GM21737 (cell line): ENCODE data around the gene TMEM269.
A peak's percentile ranks its signal among the peaks of the same experiment; 100 is the strongest.

Experiments
- ATAC-seq: cut with Tn5 transposase; IDR thresholded peaks from one replicate; pipeline ENCODE4 v1.9.1; 2021; ENCODE audit warnings: mild to moderate bottlenecking, moderate library complexity; ENCODE audit not compliant: unreplicated experiment

TMEM269 gene

DNA sequence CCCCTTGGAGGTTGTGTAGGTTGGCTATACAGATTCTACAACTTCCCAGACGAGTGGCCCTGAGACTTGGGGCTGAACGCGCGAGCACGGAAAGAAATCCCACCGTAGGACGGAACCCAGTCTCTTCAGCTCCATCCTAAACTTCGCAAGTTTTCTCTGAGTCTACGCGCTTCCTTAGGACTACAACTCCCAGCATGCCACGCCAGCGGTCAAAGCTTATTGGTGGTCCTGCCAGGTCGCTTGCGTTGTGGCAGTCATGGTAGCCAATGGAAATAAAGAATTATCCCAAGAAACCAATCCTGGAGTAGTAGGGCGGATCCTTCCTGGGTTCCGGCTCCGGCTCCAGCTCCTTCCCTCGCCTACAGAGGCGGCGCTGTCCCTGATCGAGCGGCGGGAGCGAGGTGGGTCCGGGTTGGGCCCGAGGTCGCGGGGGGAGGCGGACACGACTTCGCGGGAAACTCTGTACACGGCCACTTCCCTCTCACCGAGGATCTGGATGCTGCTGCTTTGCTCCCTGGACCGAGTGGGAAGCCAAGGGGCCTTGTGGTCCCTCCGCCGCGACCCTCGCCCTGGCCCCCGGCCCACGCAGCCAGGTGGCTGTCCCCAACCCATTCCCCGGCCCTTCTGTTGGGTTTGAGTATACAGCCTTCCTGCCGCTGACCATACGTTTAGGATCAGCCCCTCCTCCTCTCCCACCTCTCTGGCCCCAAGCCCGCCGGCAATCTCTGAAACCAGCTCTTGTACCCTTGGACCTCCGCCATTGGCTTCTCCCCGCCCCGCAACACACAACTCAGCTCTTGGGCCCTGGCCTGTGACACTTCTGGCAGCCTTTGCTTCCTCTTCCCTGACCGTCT lies 61.7 kb downstream of the TMEM269 start, which contains the start of gene ZNF691:
ZNF691 (plus strand) TSS at position 357 of the 854 bp plus-strand sequence. CDS start 3,046 bp downstream, outside the sequence.
- ATAC-seq = peak; percentile 85

DNA sequence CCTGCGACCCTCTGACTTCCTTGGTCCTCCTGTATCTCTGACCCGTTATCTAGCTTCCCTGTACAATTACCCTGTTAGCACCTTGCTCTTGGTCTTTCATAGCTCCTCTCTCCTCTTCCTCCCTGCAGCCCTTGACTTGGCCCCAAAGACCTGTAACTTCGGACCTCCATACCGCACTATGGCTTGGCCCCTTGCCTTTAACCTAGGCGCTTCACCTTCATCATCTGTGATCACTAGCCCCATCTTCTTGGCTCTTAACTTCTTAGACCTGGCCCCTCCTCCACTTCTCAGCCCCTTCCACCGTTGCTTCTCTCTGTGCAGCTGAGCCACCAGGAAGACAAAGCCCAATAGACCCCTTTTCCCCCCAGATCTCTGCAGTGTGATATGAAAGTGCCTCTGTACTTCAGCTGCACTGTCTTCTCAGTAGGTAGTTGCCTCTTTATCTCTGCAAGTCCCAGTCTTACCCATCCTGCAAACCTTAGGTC lies 62.4 kb downstream of the TMEM269 start:
- no peak for ATAC-seq

DNA sequence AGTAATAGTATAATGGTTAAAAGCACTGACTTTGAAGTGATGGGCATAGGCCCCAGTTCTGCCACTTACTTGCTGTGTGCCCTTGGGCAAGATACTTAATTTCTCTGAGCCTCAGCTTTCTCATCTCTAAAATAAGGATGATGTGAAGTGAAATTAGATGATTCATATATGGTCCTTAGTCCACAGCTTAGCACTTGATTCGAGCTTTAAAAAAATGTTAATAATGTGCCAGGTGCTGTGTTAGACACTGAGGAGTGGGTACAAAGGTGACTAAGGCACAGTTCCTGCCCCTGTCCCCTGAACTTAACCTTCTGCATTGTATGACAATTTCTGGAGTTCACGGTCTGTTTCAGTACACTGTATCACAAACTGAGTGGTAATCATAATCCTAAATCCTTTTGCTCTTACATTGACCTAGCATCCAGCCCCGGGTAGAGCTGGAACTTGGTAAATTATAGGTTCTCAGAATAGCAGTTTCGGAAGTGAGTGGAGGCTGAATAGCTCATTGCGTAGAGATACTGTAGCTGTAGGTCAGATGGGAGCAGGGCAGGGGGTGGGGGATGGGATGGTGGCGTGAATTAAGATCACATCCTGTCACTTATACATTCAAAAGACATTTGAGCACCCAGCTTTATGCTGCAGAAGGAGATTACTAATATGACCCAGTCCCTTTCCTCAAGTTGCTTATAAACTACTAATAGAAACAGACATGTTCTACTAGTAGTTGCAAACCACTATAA lies 63.1 kb downstream of the TMEM269 start:
- ATAC-seq = no peak

DNA sequence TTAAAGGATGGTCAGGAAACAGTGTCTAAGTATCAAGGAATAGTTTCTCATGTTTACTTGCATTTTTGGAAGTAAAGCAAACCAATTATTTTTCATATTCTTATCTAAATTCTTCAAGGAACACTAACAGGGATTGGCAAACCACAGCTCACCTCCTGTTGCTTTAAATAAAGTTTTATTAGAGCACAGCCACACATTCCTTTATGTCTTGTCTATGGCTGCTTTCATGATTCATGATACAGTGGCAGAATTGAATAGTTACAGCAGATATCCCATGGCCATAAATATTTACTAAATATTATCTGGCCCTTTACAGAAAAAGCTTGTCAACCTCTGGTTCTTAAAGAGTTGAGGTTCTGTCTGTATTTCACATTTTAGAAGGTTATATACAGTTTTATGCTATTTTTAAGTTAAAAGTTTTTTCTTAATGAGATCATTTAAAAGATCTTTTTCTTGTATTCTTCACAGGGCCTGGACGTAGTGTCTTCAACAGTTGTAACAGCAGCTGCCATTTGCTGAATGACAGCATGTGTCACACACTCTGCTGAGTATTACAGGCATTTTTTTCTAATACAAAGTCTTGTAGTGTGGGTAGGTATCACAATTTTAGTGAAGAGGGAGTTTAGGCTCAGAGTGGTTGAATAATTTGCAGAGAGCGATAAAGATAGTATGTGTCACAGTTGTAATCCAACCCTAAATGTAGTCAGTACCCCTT lies 64.2 kb downstream of the TMEM269 start:
- no peak for ATAC-seq

DNA sequence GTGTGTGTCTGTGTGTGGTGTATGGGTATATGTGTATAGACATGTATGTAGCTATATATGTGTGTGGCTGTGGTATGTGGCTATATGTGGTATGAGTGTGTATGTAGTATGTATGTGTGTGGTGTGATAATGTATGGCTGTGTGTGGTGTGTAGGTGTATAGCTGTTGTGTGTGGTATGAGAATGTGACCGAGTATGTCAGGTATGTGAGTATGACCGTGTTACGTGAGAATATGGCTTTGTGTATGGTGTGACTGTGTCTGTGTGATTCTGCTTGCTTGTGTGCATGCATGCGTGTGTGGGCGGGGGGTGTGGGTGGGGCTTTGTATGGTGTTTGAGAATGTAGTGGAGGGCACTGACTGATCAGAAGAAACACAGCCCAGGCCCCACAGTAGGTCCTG lies 65.2 kb downstream of the TMEM269 start:
- ATAC-seq = no peak
